ENCODE measurements around the gene ORAI3.
"Not testable (repeated sequence)": the region's sequence is repeated elsewhere in the genome, so short reads cannot be mapped to it uniquely, and the experiment has no call there.

ORAI3 gene

DNA sequence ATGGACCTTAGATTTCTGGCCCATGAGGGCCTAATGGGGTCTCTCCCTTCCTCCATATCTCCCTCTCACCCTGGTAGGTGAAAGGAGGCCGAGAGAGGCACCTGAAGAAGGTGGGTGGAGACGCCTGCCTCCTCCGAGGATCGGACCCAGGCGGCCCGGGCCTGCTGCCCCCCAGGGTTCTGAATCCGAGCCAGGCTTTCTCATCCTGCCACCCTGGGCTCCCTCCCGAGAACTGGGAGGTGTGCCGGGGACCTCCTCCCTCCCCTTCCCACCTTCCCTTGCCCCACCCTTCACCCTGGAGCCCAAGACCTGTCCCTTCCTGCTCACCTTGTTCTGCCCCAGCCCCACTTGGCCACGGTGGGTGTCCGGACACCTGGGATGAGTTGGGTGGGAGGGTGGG lies 20.5 kb upstream of the ORAI3 start:
- Histone ChIP-seq H3K36me3 (ENCODE audit: insufficient read depth, insufficient read length, low read length) (peaks cover 72% of the 10 kb centered on the region), H3K4me1 (ENCODE audit: insufficient read depth, insufficient read length) (peaks cover 11% of the 10 kb centered on the region), H3K4me3 (ENCODE audit: insufficient read length, low read depth) (no peak overlapping the region), H3K9me3 (ENCODE audit: insufficient read depth, low read length) (no peaks in the 10 kb centered on the region), H3K27me3 (ENCODE audit: insufficient read depth, insufficient read length) (no peaks in the 10 kb centered on the region), H3K9ac (ENCODE audit: insufficient read length, low read depth) (no peak overlapping the region)
- TF ChIP-seq ZNF274 (IDR thresholded peaks at IDR 0.05; ENCODE audit: low read depth, low read length) (no peak), YY1 (IDR thresholded peaks at IDR 0.05; ENCODE audit: insufficient read depth, insufficient read length) (no peak), SUZ12 (IDR thresholded peaks at IDR 0.05; ENCODE audit: extremely low read depth, insufficient read depth, insufficient read length) (no peak)
- DNase-seq (ENCODE audit: low read depth, low spot score): no peak

DNA sequence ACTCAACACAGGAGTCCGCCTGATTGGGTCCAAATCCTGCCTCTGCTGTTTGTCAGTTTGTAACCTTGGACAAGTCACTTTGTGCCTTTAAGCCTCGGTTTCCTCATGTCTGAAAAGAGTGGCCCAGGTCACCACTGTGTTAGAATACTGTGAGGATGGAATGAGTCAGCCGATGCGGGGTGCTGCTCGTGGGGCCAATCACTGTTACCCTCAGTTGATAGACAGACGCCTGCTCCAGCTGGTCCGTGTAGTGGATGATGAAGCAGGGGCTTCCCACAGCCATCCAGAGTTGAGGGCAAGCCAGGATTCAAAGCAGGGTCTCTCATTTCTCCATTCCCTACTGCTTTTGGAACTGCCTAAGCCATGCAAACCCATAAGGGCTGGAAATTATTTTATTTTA lies 19.7 kb upstream of the ORAI3 start:
- TF ChIP-seq SUZ12 (IDR thresholded peaks at IDR 0.05; ENCODE audit: extremely low read depth, insufficient read depth, insufficient read length) (no peak), YY1 (IDR thresholded peaks at IDR 0.05; ENCODE audit: insufficient read depth, insufficient read length) (no peak), ZNF274 (IDR thresholded peaks at IDR 0.05; ENCODE audit: low read depth, low read length) (no peak)
- Histone ChIP-seq H3K4me1 (ENCODE audit: insufficient read depth, insufficient read length) (peaks cover 11% of the 10 kb centered on the region), H3K4me3 (ENCODE audit: insufficient read length, low read depth) (no peak overlapping the region), H3K9ac (ENCODE audit: insufficient read length, low read depth) (no peak overlapping the region), H3K27me3 (ENCODE audit: insufficient read depth, insufficient read length) (no peaks in the 10 kb centered on the region), H3K9me3 (ENCODE audit: insufficient read depth, low read length) (no peaks in the 10 kb centered on the region), H3K36me3 (ENCODE audit: insufficient read depth, insufficient read length, low read length) (peaks cover 79% of the 10 kb centered on the region)
- no peak for DNase-seq (ENCODE audit: low read depth, low spot score)

- H3K4me3 ChIP-seq (ENCODE audit: insufficient read length, low read depth): no peak overlapping the region
- peaks cover 16% of the 10 kb centered on the region for H3K4me1 ChIP-seq (ENCODE audit: insufficient read depth, insufficient read length)
- no peaks in the 10 kb centered on the region for H3K9me3 ChIP-seq (ENCODE audit: insufficient read depth, low read length)
- H3K9ac ChIP-seq (ENCODE audit: insufficient read length, low read depth): no peak overlapping the region
- no peak for TF ChIP-seq SUZ12 (IDR thresholded peaks at IDR 0.05; ENCODE audit: extremely low read depth, insufficient read depth, insufficient read length)
- no peak for TF ChIP-seq YY1 (IDR thresholded peaks at IDR 0.05; ENCODE audit: insufficient read depth, insufficient read length)
- no peak for TF ChIP-seq ZNF274 (IDR thresholded peaks at IDR 0.05; ENCODE audit: low read depth, low read length)
- H3K27me3 ChIP-seq (ENCODE audit: insufficient read depth, insufficient read length): no peaks in the 10 kb centered on the region
- no peak for DNase-seq (ENCODE audit: low read depth, low spot score)
- H3K36me3 ChIP-seq (ENCODE audit: insufficient read depth, insufficient read length, low read length): peaks cover 85% of the 10 kb centered on the region
Measured at GRCh38 chr16:30930160-30930571, 18.7 kb upstream of the ORAI3 start.

GRCh38 chr16:30931068-30931650 lies 17.7 kb upstream of the ORAI3 start:
- Histone ChIP-seq H3K36me3 (ENCODE audit: insufficient read depth, insufficient read length, low read length) (peaks cover 85% of the 10 kb centered on the region), H3K27me3 (ENCODE audit: insufficient read depth, insufficient read length) (no peaks in the 10 kb centered on the region), H3K9ac (ENCODE audit: insufficient read length, low read depth) (no peak overlapping the region), H3K9me3 (ENCODE audit: insufficient read depth, low read length) (no peaks in the 10 kb centered on the region), H3K4me1 (ENCODE audit: insufficient read depth, insufficient read length) (peaks cover 13% of the 10 kb centered on the region), H3K4me3 (ENCODE audit: insufficient read length, low read depth) (no peak overlapping the region)
- no peak for DNase-seq (ENCODE audit: low read depth, low spot score)
- TF ChIP-seq SUZ12 (IDR thresholded peaks at IDR 0.05; ENCODE audit: extremely low read depth, insufficient read depth, insufficient read length) (no peak), YY1 (IDR thresholded peaks at IDR 0.05; ENCODE audit: insufficient read depth, insufficient read length) (no peak), ZNF274 (IDR thresholded peaks at IDR 0.05; ENCODE audit: low read depth, low read length) (no peak)

GRCh38 chr16:30934827-30935557 lies 13.9 kb upstream of the ORAI3 start:
- Histone ChIP-seq H3K27me3 (ENCODE audit: insufficient read depth, insufficient read length) (no peaks in the 10 kb centered on the region), H3K9ac (ENCODE audit: insufficient read length, low read depth) (peak overlapping the region; percentile 5), H3K4me3 (ENCODE audit: insufficient read length, low read depth) (no peak overlapping the region), H3K4me1 (ENCODE audit: insufficient read depth, insufficient read length) (peaks cover 10% of the 10 kb centered on the region), H3K9me3 (ENCODE audit: insufficient read depth, low read length) (no peaks in the 10 kb centered on the region), H3K36me3 (ENCODE audit: insufficient read depth, insufficient read length, low read length) (peaks cover 74% of the 10 kb centered on the region)
- no peak for TF ChIP-seq YY1 (IDR thresholded peaks at IDR 0.05; ENCODE audit: insufficient read depth, insufficient read length)
- TF ChIP-seq ZNF274 (IDR thresholded peaks at IDR 0.05; ENCODE audit: low read depth, low read length): no peak
- no peak for TF ChIP-seq SUZ12 (IDR thresholded peaks at IDR 0.05; ENCODE audit: extremely low read depth, insufficient read depth, insufficient read length)
- no peak for DNase-seq (ENCODE audit: low read depth, low spot score)

- TF ChIP-seq ZNF274 (IDR thresholded peaks at IDR 0.05; ENCODE audit: low read depth, low read length) (no peak), YY1 (IDR thresholded peaks at IDR 0.05; ENCODE audit: insufficient read depth, insufficient read length) (no peak), SUZ12 (IDR thresholded peaks at IDR 0.05; ENCODE audit: extremely low read depth, insufficient read depth, insufficient read length) (no peak)
- Histone ChIP-seq H3K9ac (ENCODE audit: insufficient read length, low read depth) (no peak overlapping the region), H3K4me3 (ENCODE audit: insufficient read length, low read depth) (no peak overlapping the region), H3K27me3 (ENCODE audit: insufficient read depth, insufficient read length) (no peaks in the 10 kb centered on the region), H3K4me1 (ENCODE audit: insufficient read depth, insufficient read length) (peaks cover 22% of the 10 kb centered on the region), H3K9me3 (ENCODE audit: insufficient read depth, low read length) (no peaks in the 10 kb centered on the region), H3K36me3 (ENCODE audit: insufficient read depth, insufficient read length, low read length) (peaks cover 70% of the 10 kb centered on the region)
- DNase-seq (ENCODE audit: low read depth, low spot score): no peak
Measured at GRCh38 chr16:30937692-30938091, 11.2 kb upstream of the ORAI3 start.

- H3K4me3 ChIP-seq (ENCODE audit: insufficient read length, low read depth); H3K27me3 ChIP-seq (ENCODE audit: insufficient read depth, insufficient read length); H3K9ac ChIP-seq (ENCODE audit: insufficient read length, low read depth); H3K9me3 ChIP-seq (ENCODE audit: insufficient read depth, low read length); DNase-seq (ENCODE audit: low read depth, low spot score): not testable (repeated sequence)
- Histone ChIP-seq H3K36me3 (ENCODE audit: insufficient read depth, insufficient read length, low read length) (peaks cover 70% of the 10 kb centered on the region), H3K4me1 (ENCODE audit: insufficient read depth, insufficient read length) (peaks cover 24% of the 10 kb centered on the region)
Measured at GRCh38 chr16:30939571-30939970, 9.3 kb upstream of the ORAI3 start.
